SHP77 treated with DMSO at 0.1 percent for 48 hours (cell line): Measurements from ENCODE around the gene TFAP2C.
"Not testable (repeated sequence)": the region's sequence is repeated elsewhere in the genome, so short reads cannot be mapped to it uniquely, and the experiment has no call there.

Experiments
- DNase-seq: peaks from one replicate; lab custom pipeline; 2025; lab: John Stamatoyannopoulos, UW

The TFAP2C gene

GRCh38 chr20:56653211-56653610 is 24.1 kb downstream of the TFAP2C start:
- no peak for DNase-seq

- no peak for DNase-seq
Measured at GRCh38 chr20:56656632-56657031, 27.5 kb downstream of the TFAP2C start.

- DNase-seq = no peak
Measured at GRCh38 chr20:56657879-56658278, 28.8 kb downstream of the TFAP2C start.

- not testable (repeated sequence) for DNase-seq
Measured at GRCh38 chr20:56658341-56658947, 29.3 kb downstream of the TFAP2C start.

- DNase-seq = no peak
Measured at GRCh38 chr20:56663660-56664059, 34.6 kb downstream of the TFAP2C start.

GRCh38 chr20:56664796-56665195 is 35.7 kb downstream of the TFAP2C start:
- DNase-seq = no peak

GRCh38 chr20:56665806-56666205 is 36.7 kb downstream of the TFAP2C start:
- no peak for DNase-seq

GRCh38 chr20:56673450-56673849 is 44.3 kb downstream of the TFAP2C start:
- DNase-seq = no peak

GRCh38 chr20:56676001-56676400 is 46.9 kb downstream of the TFAP2C start:
- DNase-seq = no peak

- DNase-seq = no peak
Measured at GRCh38 chr20:56676679-56677078, 47.6 kb downstream of the TFAP2C start.

- DNase-seq = no peak
Measured at GRCh38 chr20:56683077-56683865, 54.2 kb downstream of the TFAP2C start.

GRCh38 chr20:56685879-56686278 is 56.8 kb downstream of the TFAP2C start:
- no peak for DNase-seq

GRCh38 chr20:56687061-56687460 is 58.0 kb downstream of the TFAP2C start:
- DNase-seq = no peak

GRCh38 chr20:56688106-56688505 is 59.0 kb downstream of the TFAP2C start:
- no peak for DNase-seq
